ENCODE data around the gene RIMS1.

GRCh38 chr6:72286911-72287311 lies 400.6 kb downstream of the RIMS1 start:
- TF ChIP-seq CTCF (IDR thresholded peaks at IDR 0.05) (no peak), POLR2AphosphoS5 (IDR thresholded peaks at IDR 0.05; ENCODE audit: insufficient read depth in 1 of 2, low read depth in 1 of 2) (no peak), POLR2A (IDR thresholded peaks at IDR 0.05) (no peak)
